ENCODE results near the gene FRMPD2. TPM values are rescaled to one million over a fixed set of nuclear protein-coding genes. Genes with fewer than 3 reads are reported as not detected.

The FRMPD2 gene
- total and polyA plus RNA-seq, 3 donors from 2014 or later, result 6.4 to 18.7 (median 8.3) TPM

GRCh38 chr10:48210966-48211365 lies 63.5 kb downstream of the FRMPD2 start:
- intact Hi-C loops (cut with DNase I; ENCODE audit: low total_unique reads), result no loop called here
- no peaks in the 10 kb centered on the region for H3K9me3 ChIP-seq
- H3K4me1 ChIP-seq, result no peaks in the 10 kb centered on the region
- H3K27me3 ChIP-seq, result no peaks in the 10 kb centered on the region
- WGBS, 2 donors, result 89 to 93% methylated on average over 5 of the region's 5 CpGs
- no peak overlapping the region for H3K4me3 ChIP-seq
- no peak for TF ChIP-seq POLR2A (IDR thresholded peaks at IDR 0.05)
- no peak for TF ChIP-seq CTCF (IDR thresholded peaks at IDR 0.05)
- no peaks in the 10 kb centered on the region for H3K36me3 ChIP-seq (ENCODE audit: low read depth, missing control alignments)
- no peak overlapping the region for H3K27ac ChIP-seq
- DNase-seq, result no peak

GRCh38 chr10:48210391-48210790 lies 64.1 kb downstream of the FRMPD2 start:
- 86 to 91% methylated on average over 9 of the region's 9 CpGs for WGBS, 2 donors
- no peak for DNase-seq
- no peaks in the 10 kb centered on the region for H3K9me3 ChIP-seq
- H3K4me1 ChIP-seq, result no peaks in the 10 kb centered on the region
- no peaks in the 10 kb centered on the region for H3K36me3 ChIP-seq (ENCODE audit: low read depth, missing control alignments)
- H3K27ac ChIP-seq, result no peak overlapping the region
- TF ChIP-seq POLR2A (IDR thresholded peaks at IDR 0.05) (no peak), CTCF (IDR thresholded peaks at IDR 0.05) (no peak)
- no peaks in the 10 kb centered on the region for H3K27me3 ChIP-seq
- intact Hi-C loops (cut with DNase I; ENCODE audit: low total_unique reads), result no loop called here
- no peak overlapping the region for H3K4me3 ChIP-seq

GRCh38 chr10:48209241-48209640 lies 65.3 kb downstream of the FRMPD2 start:
- Histone ChIP-seq H3K27me3 (no peaks in the 10 kb centered on the region), H3K27ac (no peak overlapping the region), H3K9me3 (no peaks in the 10 kb centered on the region), H3K36me3 (ENCODE audit: low read depth, missing control alignments) (no peaks in the 10 kb centered on the region), H3K4me3 (no peak overlapping the region), H3K4me1 (no peaks in the 10 kb centered on the region)
- no peak for TF ChIP-seq POLR2A (IDR thresholded peaks at IDR 0.05)
- no peak for TF ChIP-seq CTCF (IDR thresholded peaks at IDR 0.05)
- intact Hi-C loops (cut with DNase I; ENCODE audit: low total_unique reads), result no loop called here
- WGBS, 2 donors, result 86 to 91% methylated on average over 2 of the region's 2 CpGs
- DNase-seq, result no peak

- TF ChIP-seq POLR2A (IDR thresholded peaks at IDR 0.05) (no peak), CTCF (IDR thresholded peaks at IDR 0.05) (no peak)
- no peaks in the 10 kb centered on the region for H3K9me3 ChIP-seq
- H3K4me1 ChIP-seq, result no peaks in the 10 kb centered on the region
- intact Hi-C loops (cut with DNase I; ENCODE audit: low total_unique reads), result no loop called here
- H3K27me3 ChIP-seq, result no peaks in the 10 kb centered on the region
- H3K36me3 ChIP-seq (ENCODE audit: low read depth, missing control alignments), result no peaks in the 10 kb centered on the region
- no peak for DNase-seq
- no peak overlapping the region for H3K27ac ChIP-seq
- no peak overlapping the region for H3K4me3 ChIP-seq
- 90 to 93% methylated on average over 5 of the region's 5 CpGs for WGBS, 2 donors
Measured at GRCh38 chr10:48207853-48208252, 66.6 kb downstream of the FRMPD2 start.

- intact Hi-C loops (cut with DNase I; ENCODE audit: low total_unique reads), result no loop called here
- Histone ChIP-seq H3K36me3 (ENCODE audit: low read depth, missing control alignments) (no peaks in the 10 kb centered on the region), H3K9me3 (no peaks in the 10 kb centered on the region), H3K4me1 (no peaks in the 10 kb centered on the region), H3K27me3 (no peaks in the 10 kb centered on the region), H3K27ac (no peak overlapping the region), H3K4me3 (no peak overlapping the region)
- TF ChIP-seq CTCF (IDR thresholded peaks at IDR 0.05), result no peak
- TF ChIP-seq POLR2A (IDR thresholded peaks at IDR 0.05), result no peak
- 62 to 72% methylated on average over 6 of the region's 6 CpGs for WGBS, 2 donors
- no peak for DNase-seq
Measured at GRCh38 chr10:48206482-48207250, 67.8 kb downstream of the FRMPD2 start.
